Measurements from ENCODE around the gene DENND2D.

DENND2D gene

GRCh38 chr1:111209622-111210021, 9.2 kb upstream of the DENND2D start:
- Histone ChIP-seq H3K36me3 (ENCODE audit: control insufficient read depth, insufficient read depth, low read length) (no peaks in the 10 kb centered on the region), H3K4me3 (replicated peaks; ENCODE audit: low read depth, low read length) (no peak overlapping the region), H3K27me3 (replicated peaks; ENCODE audit: control insufficient read depth, insufficient read depth, low read length) (no peaks in the 10 kb centered on the region)
- DNase-seq (ENCODE audit: extremely low read depth, insufficient read length): no peak
- TF ChIP-seq CTCF (IDR thresholded peaks at IDR 0.05; ENCODE audit: insufficient read depth, low read length, poor library complexity, severe bottlenecking): no peak

GRCh38 chr1:111208921-111209320, 8.5 kb upstream of the DENND2D start:
- Histone ChIP-seq H3K4me3 (replicated peaks; ENCODE audit: low read depth, low read length) (no peak overlapping the region), H3K36me3 (ENCODE audit: control insufficient read depth, insufficient read depth, low read length) (no peaks in the 10 kb centered on the region), H3K27me3 (replicated peaks; ENCODE audit: control insufficient read depth, insufficient read depth, low read length) (no peaks in the 10 kb centered on the region)
- no peak for DNase-seq (ENCODE audit: extremely low read depth, insufficient read length)
- TF ChIP-seq CTCF (IDR thresholded peaks at IDR 0.05; ENCODE audit: insufficient read depth, low read length, poor library complexity, severe bottlenecking): no peak

- no peak for TF ChIP-seq CTCF (IDR thresholded peaks at IDR 0.05; ENCODE audit: insufficient read depth, low read length, poor library complexity, severe bottlenecking)
- DNase-seq (ENCODE audit: extremely low read depth, insufficient read length): peak; percentile 44
- H3K4me3 ChIP-seq (replicated peaks; ENCODE audit: low read depth, low read length): no peak overlapping the region
- H3K27me3 ChIP-seq (replicated peaks; ENCODE audit: control insufficient read depth, insufficient read depth, low read length): no peaks in the 10 kb centered on the region
- H3K36me3 ChIP-seq (ENCODE audit: control insufficient read depth, insufficient read depth, low read length): no peaks in the 10 kb centered on the region; the same call in 1 of the 2 replicates
These were observed 5.2 kb upstream of the DENND2D start for GRCh38 chr1:111205714-111206050.

- peak; percentile 39 for DNase-seq (ENCODE audit: extremely low read depth, insufficient read length)
- H3K27me3 ChIP-seq (replicated peaks; ENCODE audit: control insufficient read depth, insufficient read depth, low read length): no peaks in the 10 kb centered on the region
- peaks cover 1% of the 10 kb centered on the region for H3K36me3 ChIP-seq (ENCODE audit: control insufficient read depth, insufficient read depth, low read length)
- peak overlapping the region; percentile 71 for H3K4me3 ChIP-seq (replicated peaks; ENCODE audit: low read depth, low read length)
- TF ChIP-seq CTCF (IDR thresholded peaks at IDR 0.05; ENCODE audit: insufficient read depth, low read length, poor library complexity, severe bottlenecking): no peak
These were observed 4.7 kb upstream of the DENND2D start for GRCh38 chr1:111204983-111205713.

GRCh38 chr1:111204201-111204982, 3.9 kb upstream of the DENND2D start:
- TF ChIP-seq CTCF (IDR thresholded peaks at IDR 0.05; ENCODE audit: insufficient read depth, low read length, poor library complexity, severe bottlenecking): no peak
- peak; percentile 93 for DNase-seq (ENCODE audit: extremely low read depth, insufficient read length)
- H3K4me3 ChIP-seq (replicated peaks; ENCODE audit: low read depth, low read length): peak overlapping the region; percentile 71
- H3K27me3 ChIP-seq (replicated peaks; ENCODE audit: control insufficient read depth, insufficient read depth, low read length): no peaks in the 10 kb centered on the region
- peaks cover 1% of the 10 kb centered on the region for H3K36me3 ChIP-seq (ENCODE audit: control insufficient read depth, insufficient read depth, low read length)

Data from GM06990 (cell line).